ENCODE results near the gene GLMP.
A peak's percentile ranks its signal among the peaks of the same experiment; 100 is the strongest.

The GLMP gene

DNA sequence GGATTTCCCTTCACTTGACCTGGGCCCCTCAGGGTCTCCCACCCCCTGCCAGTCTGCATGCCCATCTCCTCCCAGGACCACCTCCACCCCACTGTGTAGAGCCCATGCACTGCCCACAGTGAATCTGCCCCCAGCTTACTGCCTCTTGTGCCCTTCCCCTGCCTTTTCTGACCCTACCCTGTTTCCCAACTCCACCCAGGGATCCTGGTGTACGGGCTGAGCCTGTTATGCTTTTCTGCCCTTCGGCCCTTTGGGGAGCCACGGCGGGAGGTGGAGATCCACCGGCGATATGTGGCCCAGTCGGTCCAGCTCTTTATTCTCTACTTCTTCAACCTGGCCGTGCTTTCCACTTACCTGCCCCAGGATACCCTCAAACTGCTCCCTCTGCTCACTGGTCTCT lies 9.4 kb downstream of the GLMP start:
- DNase-seq (ENCODE audit: low spot score), result no peak

DNA sequence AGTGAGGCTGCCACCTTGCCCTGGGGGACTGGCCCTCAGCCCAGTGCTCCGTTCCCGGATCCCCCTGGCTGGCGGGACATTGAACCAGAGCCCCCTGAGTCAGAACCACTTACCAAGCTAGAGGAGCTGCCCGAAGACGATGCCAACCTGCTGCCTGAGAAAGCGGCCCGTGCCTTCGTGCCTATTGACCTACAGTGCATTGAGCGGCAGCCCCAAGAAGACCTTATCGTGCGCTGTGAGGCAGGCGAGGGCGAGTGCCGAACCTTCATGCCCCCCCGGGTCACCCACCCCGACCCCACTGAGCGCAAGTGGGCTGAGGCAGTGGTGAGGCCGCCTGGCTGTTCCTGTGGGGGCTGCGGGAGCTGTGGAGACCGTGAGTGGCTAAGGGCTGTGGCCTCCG lies 10.0 kb downstream of the GLMP start:
- no peak for DNase-seq (ENCODE audit: low spot score)

DNA sequence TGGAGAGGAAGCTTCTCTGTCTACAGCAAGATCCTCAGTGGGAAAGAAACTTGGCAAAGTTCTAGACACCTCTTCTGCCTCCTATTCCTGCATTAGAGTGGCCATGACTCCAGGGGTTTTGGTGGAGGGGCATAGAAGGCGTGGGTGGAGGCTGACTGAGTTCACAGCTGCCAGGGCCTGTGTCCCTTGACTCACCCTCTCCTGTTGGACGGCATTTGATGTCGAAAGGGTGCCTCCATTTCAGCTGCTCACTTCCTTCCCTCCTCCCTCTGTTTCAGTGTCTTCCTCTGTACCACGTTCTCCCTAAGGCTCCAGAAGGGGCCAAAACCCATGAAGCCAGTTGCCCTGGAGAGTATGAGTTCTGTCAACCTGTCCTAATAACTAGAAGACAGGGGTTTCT lies 10.7 kb downstream of the GLMP start:
- DNase-seq (ENCODE audit: low spot score), result no peak

DNA sequence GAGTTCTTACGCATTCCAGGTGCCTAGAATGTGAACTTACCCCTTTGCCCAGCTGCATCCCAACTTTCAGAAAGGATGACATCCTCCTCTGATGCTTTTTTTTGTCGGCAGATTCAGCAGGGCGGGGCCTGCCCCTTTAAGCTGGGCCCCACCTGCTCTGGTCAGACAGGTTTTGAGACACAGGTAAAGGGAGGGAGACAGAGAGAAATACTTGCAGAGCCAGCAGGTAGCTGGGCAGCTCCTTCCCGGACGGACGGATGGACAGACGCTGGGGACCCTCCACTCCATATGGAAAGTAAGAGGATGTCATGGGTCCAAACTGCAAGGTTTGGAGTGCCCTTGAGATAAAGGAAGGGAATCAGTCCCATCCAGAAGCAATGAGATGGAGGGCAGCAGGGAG lies 11.4 kb downstream of the GLMP start, which contains the start of gene TMEM79:
Gene TMEM79, plus strand, starts transcription at position 214 of the 400 bp plus-strand sequence. CDS start 902 bp downstream, outside the sequence.
- no peak for DNase-seq (ENCODE audit: low spot score)

DNA sequence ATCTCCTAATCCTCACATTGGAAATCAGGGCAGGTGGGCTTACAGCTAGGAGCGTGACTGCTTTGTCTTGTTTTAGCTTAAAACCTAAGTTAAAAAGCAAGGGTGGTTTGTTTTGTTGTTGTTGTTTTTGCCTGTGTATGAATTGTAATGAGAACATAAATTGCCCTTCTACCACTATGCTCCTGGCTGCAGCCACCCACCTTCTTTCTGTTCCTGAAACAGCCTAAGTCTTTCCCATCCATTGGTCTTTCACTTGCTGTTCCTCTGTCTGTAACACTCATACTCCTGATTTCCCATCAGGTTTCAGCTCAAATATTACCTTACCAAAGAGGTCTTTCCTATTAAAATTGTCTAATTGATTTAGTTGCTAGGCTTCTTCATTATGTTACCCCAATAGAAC lies 12.0 kb downstream of the GLMP start:
- DNase-seq (ENCODE audit: low spot score), result no peak

DNA sequence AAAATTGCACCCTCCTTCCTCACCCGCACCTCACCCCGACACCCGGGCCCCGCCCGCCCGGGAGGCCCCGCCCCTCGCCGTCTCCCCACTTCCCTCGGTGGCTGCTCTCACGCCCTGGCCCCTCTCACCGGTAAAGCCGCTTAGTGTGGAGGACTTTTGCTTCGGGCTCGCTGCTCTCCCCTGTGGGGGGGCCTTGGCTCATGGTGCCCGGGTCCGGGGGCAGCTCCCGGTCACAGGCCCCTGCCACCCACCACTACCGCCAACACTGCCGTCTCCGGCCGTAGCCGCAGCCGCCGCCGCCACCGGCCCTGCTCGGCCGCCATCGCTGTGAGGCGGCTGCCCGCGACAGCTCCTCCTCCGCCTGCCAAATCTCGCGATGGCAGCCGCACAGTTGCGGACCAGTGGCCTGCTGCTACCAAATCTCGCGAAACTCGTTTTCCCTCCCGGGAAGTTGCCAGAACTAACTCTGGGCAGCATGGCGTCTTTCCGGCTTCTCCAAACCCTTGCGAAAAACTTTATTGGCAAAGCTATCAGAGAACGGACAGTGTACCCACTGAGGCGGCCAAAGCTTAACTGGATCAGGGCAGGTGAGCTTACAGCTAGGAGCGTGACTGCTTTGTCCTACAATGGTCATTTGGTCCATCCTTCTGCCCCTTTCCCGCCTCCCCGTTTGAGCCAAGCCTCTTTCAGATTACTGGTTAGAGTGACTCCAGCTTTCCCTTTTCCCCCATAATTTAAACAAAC lies 12.8 kb downstream of the GLMP start, which contains the start of gene SMG5:
Gene SMG5, minus strand, starts transcription at position 347 of the 744 bp plus-strand sequence. Its CDS starts 145 bp downstream, at position 202.
- DNase-seq (ENCODE audit: low spot score), result peak; percentile 99

DNA sequence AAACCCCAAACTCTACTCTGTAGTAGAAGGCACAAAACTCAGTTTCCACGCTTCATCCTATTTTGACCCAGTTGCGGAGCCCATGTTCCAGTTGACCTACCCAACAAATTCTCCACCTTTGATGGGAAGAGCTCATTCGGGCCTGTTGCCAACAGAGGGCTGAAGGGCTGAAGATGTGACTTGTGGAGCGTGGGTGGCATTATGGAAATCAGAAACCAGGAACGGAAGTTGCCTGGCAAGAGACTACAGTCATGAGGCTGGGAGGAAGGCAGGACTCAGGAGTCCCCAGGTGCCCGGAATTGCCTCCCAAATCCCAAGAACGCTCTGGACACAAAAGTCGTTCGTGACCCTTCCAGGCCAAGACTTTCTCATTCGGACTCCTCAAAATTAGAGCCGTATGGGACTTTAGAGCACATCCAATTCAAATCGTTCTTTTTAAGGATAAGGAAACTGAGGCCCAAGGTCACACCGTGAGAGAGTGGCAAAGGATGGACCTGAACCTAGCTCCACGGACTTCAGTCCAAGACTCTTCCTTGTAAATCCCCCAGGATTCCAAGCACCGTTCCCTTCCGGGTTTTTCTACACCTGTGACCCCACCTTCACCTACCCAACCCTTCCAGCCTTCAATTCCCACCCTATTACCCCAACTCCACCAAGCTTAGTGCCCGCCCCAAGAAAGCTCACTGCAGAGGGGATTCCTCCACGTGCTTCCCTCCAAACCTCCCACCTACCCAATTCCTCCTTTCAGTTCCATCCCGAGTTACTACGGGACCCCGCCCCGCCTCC lies 13.6 kb downstream of the GLMP start:
- DNase-seq (ENCODE audit: low spot score), result peak; percentile 32

DNA sequence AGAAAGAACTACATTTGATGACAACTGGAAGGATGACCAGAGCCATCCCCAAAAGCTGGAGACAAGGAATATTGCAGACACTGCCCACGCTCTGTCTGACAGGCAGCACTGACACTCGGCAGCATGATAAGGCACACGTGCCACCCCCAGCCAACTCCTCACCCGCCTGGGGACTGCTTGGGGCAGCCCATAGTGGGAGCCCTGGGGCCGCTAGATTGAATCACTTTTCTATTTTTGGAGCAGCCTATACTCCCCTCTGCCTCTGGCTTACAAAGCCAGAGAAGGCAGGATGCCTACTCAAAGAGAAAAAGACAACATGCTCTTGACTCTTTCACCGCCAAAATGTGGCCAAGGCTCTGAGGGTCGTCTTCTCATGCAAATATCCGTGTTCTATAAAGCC lies 14.2 kb downstream of the GLMP start:
- peak; percentile 53 for DNase-seq (ENCODE audit: low spot score)

DNA sequence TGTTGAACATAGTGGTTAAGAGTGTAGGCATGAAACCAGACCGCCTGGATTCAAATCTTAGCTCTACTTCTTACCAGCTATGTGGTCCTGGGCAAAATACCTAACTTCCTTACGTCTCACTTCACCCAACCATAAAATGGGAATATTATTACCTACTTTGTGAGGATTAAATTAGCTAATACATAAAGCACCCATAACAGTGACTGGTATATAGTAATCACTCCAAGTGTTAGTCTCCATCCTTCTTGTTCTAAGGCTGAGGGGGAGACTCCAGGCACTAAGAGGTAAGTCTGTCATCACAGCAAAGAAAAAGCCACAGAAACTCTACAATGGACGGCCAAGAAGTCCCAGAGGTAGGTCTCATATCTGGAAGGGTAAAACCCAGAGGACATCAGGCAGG lies 15.6 kb downstream of the GLMP start:
- DNase-seq (ENCODE audit: low spot score), result no peak

DNA sequence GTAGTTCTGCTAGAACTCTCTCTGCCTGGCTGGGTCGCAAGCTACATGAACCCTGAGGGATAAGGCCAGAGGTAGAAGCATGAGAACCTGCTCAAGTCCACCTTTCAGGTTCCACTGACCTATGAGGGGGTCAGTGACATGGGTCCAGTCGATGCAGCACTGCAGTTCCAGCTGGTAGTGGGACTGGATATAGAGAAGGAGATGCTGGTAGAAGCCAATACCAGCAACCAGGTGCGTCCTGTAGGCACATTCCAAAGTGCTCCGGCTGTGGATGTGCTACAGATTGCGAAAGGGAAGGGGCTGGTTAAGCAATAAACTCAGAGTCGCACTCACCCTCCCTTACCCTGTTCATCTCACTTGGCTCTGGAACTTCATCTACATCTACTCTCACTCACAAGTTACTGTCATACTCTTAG lies 18.5 kb downstream of the GLMP start:
- DNase-seq (ENCODE audit: low spot score), result no peak

DNA sequence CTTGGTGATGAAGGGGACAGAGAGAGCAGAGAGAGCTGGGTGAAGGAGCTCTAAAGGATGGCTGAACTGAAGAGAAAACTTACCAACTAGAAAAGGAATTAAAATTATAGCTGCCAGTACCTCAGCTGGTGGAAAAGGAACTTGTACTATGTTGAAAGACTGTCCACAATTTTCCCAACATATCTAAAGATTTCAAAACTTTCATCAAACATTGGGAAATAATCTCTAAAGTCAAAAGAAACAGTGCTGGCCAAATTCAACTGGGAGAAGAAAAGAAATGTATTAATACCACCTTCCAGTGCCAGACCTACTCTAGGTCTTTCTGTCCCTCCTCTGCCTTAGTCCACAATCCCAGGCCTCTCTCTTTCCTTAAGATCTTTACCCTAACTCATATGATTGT lies 18.9 kb downstream of the GLMP start:
- DNase-seq (ENCODE audit: low spot score), result no peak

DNA sequence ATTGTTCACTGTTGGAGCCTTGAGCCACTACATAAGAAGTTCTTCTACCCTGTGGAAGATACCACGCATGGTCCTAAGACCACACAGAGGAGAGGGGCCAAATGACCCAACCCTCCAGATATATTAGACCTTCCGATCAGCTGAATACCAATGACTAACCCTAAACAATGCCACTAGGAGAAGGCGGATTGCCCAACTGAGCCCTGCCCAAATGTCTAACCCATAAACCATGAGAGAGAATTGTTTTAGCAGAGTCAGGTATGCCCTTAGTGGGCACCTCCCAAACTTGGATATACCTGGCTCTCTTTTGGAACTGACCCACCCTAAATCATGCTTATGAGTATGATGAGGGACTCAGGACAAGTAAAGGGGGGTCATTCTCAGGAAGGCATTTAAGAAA lies 25.2 kb downstream of the GLMP start:
- DNase-seq (ENCODE audit: low spot score), result no peak

DNA sequence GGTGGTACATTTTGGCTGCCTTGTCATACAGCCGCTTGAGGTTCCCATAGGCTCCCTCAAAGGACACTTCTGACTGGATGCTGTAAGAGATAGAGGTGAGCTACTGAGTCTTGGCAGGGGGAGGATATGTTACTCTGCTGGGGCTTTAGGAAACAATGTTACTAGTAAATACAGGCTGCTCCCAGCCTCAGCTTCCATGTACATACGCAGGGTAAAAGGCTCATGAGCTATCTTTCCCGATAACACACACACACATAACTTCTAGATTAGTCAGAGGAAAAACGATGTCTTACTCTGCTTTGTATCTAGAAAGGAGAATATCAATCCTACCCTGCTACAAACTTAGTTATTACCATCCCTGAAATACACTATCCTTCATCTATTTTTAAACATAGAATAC lies 27.1 kb downstream of the GLMP start:
- no peak for DNase-seq (ENCODE audit: low spot score)

DNA sequence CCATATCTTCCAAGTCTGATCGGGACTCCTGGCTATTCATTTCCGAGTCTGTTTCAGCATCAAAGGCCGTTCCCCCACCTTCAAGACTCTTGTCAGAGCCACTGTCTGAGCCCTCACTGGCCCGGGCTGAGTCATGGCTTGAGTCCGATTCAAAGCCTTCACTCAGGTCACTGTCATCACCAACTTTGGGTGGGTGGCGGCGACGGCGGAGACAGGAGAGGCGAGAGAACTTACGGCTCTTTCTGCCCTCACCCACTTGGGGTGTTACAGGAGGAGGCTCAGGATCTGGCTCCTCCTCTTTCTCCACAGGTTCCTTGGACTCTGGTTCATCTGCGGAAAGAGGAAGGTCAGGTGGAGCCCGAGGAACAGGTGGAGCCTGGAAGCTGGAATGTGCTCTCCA lies 29.4 kb downstream of the GLMP start:
- DNase-seq (ENCODE audit: low spot score), result no peak

DNA sequence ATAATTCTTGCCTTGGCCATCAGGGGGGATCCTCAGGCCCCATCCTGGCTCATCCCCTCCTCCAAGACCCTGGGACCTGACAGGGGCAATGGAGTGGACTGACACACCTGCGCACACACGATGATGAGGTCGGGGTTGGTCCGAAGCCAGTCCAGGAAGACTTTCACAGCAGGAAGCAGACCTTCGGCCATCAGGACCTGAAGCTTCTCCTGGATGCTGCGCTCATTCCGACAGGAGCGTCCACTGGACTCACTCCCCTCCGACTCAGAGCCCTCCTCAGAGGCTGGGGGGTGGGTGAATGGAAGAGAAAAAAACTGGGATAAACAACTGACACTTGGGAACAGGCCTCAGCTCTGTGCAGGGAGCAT lies 32.2 kb downstream of the GLMP start:
- DNase-seq (ENCODE audit: low spot score), result no peak

DNA sequence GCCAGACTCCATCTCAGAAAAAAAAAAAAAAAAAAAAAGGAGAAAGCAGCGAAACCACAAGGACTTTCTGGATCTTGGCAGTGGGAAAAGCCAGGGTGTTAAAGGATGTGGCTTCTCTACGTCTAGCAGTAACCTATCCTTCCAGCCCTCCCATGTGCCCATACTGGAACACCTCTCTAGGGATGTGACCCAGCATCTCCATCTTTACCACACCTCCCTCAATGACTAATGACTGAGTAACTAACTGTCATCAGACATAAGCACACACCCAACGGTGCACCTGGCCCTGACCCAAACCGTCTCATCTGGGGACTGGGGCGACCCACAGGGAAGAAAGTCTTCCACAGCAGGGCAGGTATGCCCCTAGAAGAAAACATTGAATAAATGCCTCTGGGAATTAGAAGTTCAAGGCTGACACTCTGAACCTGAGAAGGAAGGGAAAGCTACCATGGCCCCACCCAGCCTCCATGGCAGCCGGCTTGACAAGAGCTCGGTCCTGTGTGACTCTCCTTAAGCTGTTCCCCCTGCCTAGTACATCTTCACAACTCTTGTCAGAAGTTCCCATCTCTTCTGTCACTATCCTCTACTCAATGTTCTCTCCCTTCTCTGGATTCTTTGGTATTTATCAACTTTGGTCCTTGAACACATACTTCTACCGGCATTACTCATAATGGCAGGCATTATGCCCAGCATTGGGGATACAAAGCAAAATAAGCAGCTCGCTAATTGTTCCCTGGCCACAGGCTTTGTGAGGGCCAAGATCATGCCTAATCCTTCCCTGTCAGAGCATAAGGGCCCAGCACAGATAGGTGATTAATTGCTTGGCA lies 32.8 kb downstream of the GLMP start:
- DNase-seq (ENCODE audit: low spot score), result no peak

DNA sequence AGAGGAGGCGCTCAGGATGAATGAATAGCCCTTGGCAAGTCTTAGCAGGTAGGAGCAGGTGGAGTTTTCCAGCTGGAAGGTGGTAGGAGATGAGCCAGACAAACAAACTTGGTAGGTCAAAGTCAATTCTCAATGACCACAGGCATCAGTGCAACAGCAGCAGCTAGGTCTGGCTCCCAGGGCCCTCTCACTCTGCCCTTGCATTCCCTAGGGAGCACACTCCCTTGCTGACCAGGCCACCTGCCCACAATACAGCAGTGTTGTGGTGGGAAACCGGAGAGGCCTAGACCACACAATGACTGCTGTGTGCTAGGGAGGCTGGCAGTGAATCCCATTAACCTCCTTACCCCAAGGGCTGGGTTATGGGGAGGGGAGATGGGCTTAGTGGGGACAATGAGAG lies 34.6 kb downstream of the GLMP start:
- no peak for DNase-seq (ENCODE audit: low spot score)

DNA sequence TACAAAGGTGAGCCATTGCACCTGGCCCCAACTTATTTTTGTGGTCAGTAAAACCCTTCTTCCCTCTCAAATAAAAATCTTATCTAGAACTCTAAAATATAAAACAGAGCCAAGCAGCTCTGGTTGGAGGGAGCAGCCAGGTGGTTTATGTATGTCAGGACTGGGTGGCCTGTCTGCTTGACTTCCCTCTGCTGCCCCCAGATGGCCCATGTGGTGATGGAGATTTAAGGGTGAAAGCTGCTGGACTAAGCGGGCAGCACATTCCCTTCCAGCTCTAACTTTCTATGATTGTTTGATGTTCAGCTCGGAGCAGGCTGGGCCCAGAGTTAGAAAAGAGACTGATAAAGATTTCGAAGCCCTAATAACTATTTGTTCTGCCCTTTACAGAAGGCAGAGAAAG lies 35.7 kb downstream of the GLMP start:
- DNase-seq (ENCODE audit: low spot score), result no peak

DNA sequence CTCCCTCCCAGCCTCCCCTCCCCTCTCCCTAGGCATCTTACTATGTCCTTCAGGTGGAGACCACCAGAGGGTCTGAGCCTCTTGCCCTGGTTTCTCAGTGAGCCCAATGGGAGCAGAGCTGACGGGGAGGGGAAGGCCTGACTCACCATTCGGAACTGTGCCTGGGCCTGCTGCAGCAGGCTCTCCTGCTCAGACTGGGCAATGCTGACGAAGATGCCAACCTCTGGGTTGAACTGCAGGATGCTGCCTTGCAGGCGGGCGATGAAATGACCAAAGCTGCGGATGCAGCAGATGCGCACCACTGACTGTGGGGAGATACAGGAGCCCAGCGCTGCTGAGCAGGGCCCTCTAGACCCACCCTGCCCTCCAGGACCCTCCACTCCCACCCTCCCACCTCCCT lies 36.6 kb downstream of the GLMP start:
- DNase-seq (ENCODE audit: low spot score), result no peak

DNA sequence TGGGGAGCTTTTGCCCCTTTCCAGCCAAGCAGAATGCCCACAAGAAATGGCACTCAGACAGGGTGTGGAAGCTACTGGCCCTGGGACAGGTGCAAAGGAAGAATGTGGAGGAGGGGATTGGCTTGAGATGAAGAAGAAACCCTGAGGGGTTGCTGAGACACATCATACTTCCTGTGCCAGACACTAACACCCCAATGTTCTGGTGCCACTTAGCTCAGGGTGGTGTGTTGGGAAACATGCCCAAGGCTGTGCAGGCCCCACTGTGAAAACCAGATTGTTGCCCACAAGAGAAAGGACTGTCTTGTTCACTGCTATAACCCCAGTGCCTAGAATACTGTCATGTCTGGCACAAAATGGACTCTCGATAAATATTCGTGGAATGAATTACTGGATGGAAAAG lies 37.8 kb downstream of the GLMP start:
- no peak for DNase-seq (ENCODE audit: low spot score)

DNA sequence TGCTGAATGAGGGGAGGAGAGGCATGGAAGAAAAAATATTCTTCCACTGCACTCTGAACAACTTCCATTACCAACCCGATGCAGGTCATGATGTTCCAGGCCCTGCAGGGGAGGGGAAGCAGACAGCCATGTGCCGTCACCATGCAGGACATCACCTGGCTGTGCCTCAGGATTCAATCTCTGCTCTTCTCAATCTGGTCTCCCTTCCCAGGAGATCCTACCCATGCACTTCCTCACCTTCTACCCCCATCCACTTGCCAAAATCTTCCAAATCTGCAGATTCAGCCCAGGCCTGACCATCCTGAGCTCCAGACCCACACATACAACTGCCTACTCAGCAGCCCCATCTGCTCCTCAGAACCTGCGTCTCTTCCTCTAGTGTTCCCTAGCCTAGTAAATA lies 41.8 kb downstream of the GLMP start:
- DNase-seq (ENCODE audit: low spot score), result no peak

DNA sequence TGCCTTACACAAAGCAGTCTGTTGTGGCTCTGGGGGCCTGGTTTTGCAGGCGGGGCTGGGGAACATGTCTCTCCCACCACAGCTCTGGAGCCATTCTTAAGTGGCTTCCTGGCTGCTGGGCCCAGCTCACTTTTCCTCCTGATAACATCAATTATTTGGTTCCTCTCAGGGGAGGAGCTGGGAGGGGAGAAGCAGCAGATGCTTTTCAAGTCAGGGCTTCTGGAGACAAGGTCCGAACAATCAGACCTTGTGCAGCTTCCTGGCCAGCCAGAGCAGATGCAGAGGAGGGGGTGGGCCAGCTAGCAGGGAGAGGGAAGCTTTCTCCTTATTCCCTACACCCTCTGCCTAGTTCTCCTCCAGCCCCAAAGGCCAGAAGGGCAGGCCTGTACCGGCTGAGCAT lies 44.0 kb downstream of the GLMP start:
- no peak for DNase-seq (ENCODE audit: low spot score)

DNA sequence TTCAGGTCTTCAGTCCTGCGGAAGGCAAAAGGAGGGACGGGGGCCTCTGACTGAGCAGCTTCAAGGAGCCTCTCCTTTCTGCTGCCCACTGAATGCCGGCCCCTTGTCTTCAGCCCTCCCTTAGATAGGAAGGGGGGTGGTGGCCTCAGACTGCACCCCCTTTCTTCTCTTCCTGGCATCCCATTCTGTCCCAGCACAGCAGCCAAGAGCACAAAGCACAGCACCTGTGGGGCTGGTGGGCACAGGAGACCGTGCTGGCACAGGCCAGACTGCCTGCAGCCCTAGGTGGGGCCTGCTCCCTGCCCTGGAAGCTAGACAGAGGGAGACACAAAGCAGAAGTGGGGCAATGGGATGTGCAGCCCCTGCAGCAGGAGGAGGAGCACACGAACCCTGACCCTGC lies 45.9 kb downstream of the GLMP start:
- DNase-seq (ENCODE audit: low spot score), result no peak
